ENCODE results near the gene TCN1. TPM values are rescaled to one million over a fixed set of nuclear protein-coding genes. Genes with fewer than 3 reads are reported as not detected.

The TCN1 gene
- total and polyA plus RNA-seq, 2 of the 8 experiments (the other 6 are each of a cell fraction or from before 2014, with no cell fraction given): not detected

GRCh38 chr11:59814021-59814420 lies 52.3 kb downstream of the TCN1 start (continued):
- TF ChIP-seq, protein P1, sequence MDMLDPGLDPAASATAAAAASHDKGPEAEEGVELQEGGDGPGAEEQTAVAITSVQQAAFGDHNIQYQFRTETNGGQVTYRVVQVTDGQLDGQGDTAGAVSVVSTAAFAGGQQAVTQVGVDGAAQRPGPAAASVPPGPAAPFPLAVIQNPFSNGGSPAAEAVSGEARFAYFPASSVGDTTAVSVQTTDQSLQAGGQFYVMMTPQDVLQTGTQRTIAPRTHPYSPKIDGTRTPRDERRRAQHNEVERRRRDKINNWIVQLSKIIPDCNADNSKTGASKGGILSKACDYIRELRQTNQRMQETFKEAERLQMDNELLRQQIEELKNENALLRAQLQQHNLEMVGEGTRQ (IDR thresholded peaks at IDR 0.05; ENCODE audit: low read length): no peak
- TF ChIP-seq BRCA1 (IDR thresholded peaks at IDR 0.05; ENCODE audit: low read depth, low read length) (no peak), KDM1A (IDR thresholded peaks at IDR 0.05; ENCODE audit: borderline replicate concordance, low read length) (no peak)

All from H1 (cell line).